WTC11 (cell line): ENCODE data around the gene TRIM26. TPM values are rescaled to one million over a fixed set of nuclear protein-coding genes. Genes with fewer than 3 reads are reported as not detected.

Source experiments
- ATAC-seq: fragments of 200-7000 bp; cut with Tn5 transposase; 2 replicates; pipeline ENCODE4 v1.10.0; 2021; ENCODE audit warnings: mild to moderate bottlenecking, moderate library complexity
- CTCF ChIA-PET: fragments of 300-600 bp; sonication (Branson Sonifier 250); formaldehyde crosslinking; loops from one replicate; lab custom pipeline; 2021; ENCODE audit warnings: antibody characterized with exemption; lab: Charles Lee
- POLR2A ChIA-PET: fragments of 350-600 bp; sonication (Branson Sonifier 250); formaldehyde crosslinking; loops from one replicate; lab custom pipeline; 2021; ENCODE audit warnings: antibody characterized with exemption; lab: Charles Lee
- DNase-seq: peaks from one replicate; pipeline ENCODE4 v3.0.0; 2021; ENCODE audit warnings: low spot score
- H3K27ac Mint-ChIP-seq: 2 replicates; pipeline ENCODE4 v1.8.0; 2021; ENCODE audit warnings: mixed read lengths
- H3K27me3 Mint-ChIP-seq: 2 replicates; pipeline ENCODE4 v1.8.0; 2021; ENCODE audit warnings: low read depth, mild to moderate bottlenecking, moderate library complexity, mixed read lengths
- H3K36me3 Mint-ChIP-seq: 2 replicates; pipeline ENCODE4 v1.8.0; 2021; ENCODE audit warnings: mixed read lengths
- H3K4me1 Mint-ChIP-seq: 2 replicates; pipeline ENCODE4 v1.8.0; 2022; ENCODE audit warnings: mixed read lengths
- H3K4me3 Mint-ChIP-seq: 2 replicates; pipeline ENCODE4 v1.8.0; 2021; ENCODE audit warnings: mild to moderate bottlenecking, moderate library complexity, mixed read lengths
- H3K9me3 Mint-ChIP-seq: 2 replicates; pipeline ENCODE4 v1.8.0; 2021; ENCODE audit warnings: mixed read lengths
- ATF1 ChIP-seq: sonication (generic); formaldehyde crosslinking; IDR thresholded peaks from 2 replicates; pipeline ENCODE4 v1.8.1; 2023; ENCODE audit warnings: mild to moderate bottlenecking, moderate library complexity, missing genetic modification reagents
- ELF4 ChIP-seq: sonication (generic); formaldehyde crosslinking; IDR thresholded peaks from 2 replicates; pipeline ENCODE4 v1.8.1; 2022; ENCODE audit warnings: low read depth, mild to moderate bottlenecking, moderate library complexity, missing genetic modification reagents
- GTF2I ChIP-seq: fragments of 250-450 bp; sonication (Bioruptor Pico); conservative IDR thresholded peaks from 2 replicates; pipeline ENCODE4 v1.4.0; 2021; ENCODE audit warnings: mild to moderate bottlenecking
- HMGXB4 ChIP-seq: sonication (generic); formaldehyde crosslinking; IDR thresholded peaks from 2 replicates; pipeline ENCODE4 v1.8.1; 2023; ENCODE audit warnings: mild to moderate bottlenecking, moderate library complexity, missing genetic modification reagents
- PRRX2 ChIP-seq: fragments of 250-450 bp; sonication (Bioruptor Pico); IDR thresholded peaks from 2 replicates; pipeline ENCODE4 v1.8.0; 2021; ENCODE audit warnings: mild to moderate bottlenecking
- RORB ChIP-seq: fragments of 250-450 bp; sonication (Bioruptor Pico); IDR thresholded peaks from 2 replicates; pipeline ENCODE4 v1.9.0; 2021; ENCODE audit warnings: mild to moderate bottlenecking
- SMAD3 ChIP-seq: sonication (generic); formaldehyde crosslinking; IDR thresholded peaks from 2 replicates; pipeline ENCODE4 v1.8.0; 2022; ENCODE audit warnings: missing genetic modification reagents, mild to moderate bottlenecking, borderline replicate concordance
- SMAD4 ChIP-seq: sonication (generic); formaldehyde crosslinking; IDR thresholded peaks from 2 replicates; pipeline ENCODE4 v1.8.0; 2022; ENCODE audit warnings: mild to moderate bottlenecking, missing genetic modification reagents
- ZNF138 ChIP-seq: sonication (generic); formaldehyde crosslinking; conservative IDR thresholded peaks from 2 replicates; pipeline ENCODE4 v1.8.1; 2022; ENCODE audit warnings: mild to moderate bottlenecking, moderate library complexity, missing genetic modification reagents
- ZNF263 ChIP-seq: sonication (generic); formaldehyde crosslinking; IDR thresholded peaks from 2 replicates; pipeline ENCODE4 v1.8.1; 2022; ENCODE audit warnings: low read depth, mild to moderate bottlenecking, moderate library complexity, missing genetic modification reagents
- ZNF532 ChIP-seq: fragments of 250-450 bp; sonication (Bioruptor Pico); IDR thresholded peaks from 2 replicates; pipeline ENCODE4 v1.9.0; 2021; ENCODE audit warnings: mild to moderate bottlenecking, borderline replicate concordance
- total RNA-seq: library from RNA; stranded (reverse); gene quantifications from 3 replicates; pipeline ENCODE4 v1.2.3, GENCODE V29; 2021
- TF ChIP-seq, protein P1 (sequence below): fragments of 250-450 bp; sonication (Bioruptor Pico); conservative IDR thresholded peaks from 2 replicates; pipeline ENCODE4 v1.9.0; 2021; ENCODE audit warnings: mild to moderate bottlenecking
- TF ChIP-seq, protein P2 (sequence below): sonication (generic); formaldehyde crosslinking; IDR thresholded peaks from 2 replicates; pipeline ENCODE4 v1.8.1; 2023; ENCODE audit warnings: mild to moderate bottlenecking, missing genetic modification reagents
- TF ChIP-seq, protein P3 (sequence below): sonication (generic); formaldehyde crosslinking; IDR thresholded peaks from 2 replicates; pipeline ENCODE4 v1.8.1; 2022; ENCODE audit warnings: low read depth, missing genetic modification reagents, borderline replicate concordance

The TRIM26 gene
- total RNA-seq, 1 experiment from 2014 or later: 27.7 TPM

DNA sequence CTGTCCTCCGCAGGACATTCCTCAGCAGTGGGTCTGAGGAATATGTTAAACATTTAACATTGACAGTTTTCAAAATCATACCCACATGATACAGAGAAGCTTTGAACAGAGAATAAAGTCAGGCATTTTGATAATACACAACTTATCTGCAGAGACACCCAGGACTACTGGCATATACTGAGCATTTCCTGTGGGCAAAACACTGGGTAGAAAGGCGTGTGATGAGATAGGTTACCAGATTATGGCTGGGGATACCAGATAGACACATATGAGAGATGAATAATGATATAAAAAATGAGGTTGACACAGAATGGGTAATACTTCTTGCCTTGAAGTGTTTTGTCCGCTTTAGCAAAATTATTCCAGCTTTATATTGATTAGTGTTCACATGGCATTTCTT is 31.4 kb upstream of the TRIM26 start (continued):
- TF ChIP-seq ZNF532 (CRISPR knock-in tag) (no peak), ZNF138 (CRISPR knock-in tag) (no peak), ELF4 (CRISPR knock-in tag) (no peak), HMGXB4 (no peak)
- TF ChIP-seq, protein P1, sequence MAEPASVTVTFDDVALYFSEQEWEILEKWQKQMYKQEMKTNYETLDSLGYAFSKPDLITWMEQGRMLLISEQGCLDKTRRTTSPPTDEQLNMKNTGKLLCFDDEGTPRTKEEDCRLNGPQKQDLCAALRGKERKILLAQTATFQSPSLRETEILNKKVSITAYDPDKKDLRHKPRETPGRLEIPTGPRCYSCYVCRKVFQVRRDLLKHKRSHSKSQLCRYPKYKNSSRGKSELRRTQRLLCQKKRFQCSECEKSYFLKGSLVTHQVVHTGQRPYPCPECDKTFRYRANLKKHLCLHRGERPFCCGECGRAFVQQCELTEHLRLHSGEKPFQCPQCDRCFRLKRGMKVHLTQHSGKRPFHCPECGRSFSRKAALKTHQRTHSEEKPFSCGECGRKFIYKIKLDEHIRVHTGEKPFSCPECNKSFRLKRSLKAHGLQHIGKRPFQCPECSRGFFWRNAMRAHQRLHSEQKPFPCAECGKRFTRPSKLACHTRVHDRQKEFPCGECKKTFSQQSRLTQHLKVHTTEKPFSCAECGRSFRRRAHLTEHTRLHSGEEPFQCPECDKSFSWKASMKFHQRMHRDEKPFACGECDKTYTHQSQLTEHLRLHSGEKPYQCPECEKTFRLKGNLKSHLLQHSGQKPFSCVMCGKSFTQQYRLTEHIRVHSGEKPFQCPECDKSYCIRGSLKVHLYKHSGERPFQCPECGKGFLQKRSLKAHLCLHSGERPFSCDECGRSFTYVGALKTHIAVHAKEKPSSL (CRISPR knock-in tag): no peak
- TF ChIP-seq, protein P2, sequence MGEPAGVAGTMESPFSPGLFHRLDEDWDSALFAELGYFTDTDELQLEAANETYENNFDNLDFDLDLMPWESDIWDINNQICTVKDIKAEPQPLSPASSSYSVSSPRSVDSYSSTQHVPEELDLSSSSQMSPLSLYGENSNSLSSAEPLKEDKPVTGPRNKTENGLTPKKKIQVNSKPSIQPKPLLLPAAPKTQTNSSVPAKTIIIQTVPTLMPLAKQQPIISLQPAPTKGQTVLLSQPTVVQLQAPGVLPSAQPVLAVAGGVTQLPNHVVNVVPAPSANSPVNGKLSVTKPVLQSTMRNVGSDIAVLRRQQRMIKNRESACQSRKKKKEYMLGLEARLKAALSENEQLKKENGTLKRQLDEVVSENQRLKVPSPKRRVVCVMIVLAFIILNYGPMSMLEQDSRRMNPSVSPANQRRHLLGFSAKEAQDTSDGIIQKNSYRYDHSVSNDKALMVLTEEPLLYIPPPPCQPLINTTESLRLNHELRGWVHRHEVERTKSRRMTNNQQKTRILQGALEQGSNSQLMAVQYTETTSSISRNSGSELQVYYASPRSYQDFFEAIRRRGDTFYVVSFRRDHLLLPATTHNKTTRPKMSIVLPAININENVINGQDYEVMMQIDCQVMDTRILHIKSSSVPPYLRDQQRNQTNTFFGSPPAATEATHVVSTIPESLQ (CRISPR knock-in tag): no peak

GRCh38 chr6:30238178-30238795 is 25.1 kb upstream of the TRIM26 start:
- TF ChIP-seq PRRX2 (CRISPR knock-in tag): no peak
- no peak for TF ChIP-seq SMAD4
- no peak for TF ChIP-seq ZNF263 (CRISPR knock-in tag)
- no peak for TF ChIP-seq ELF4 (CRISPR knock-in tag)
- TF ChIP-seq SMAD3 (CRISPR knock-in tag): no peak
- TF ChIP-seq ZNF532 (CRISPR knock-in tag): no peak
- TF ChIP-seq ATF1 (CRISPR knock-in tag): no peak
- no peak for TF ChIP-seq RORB (CRISPR knock-in tag)
- TF ChIP-seq, protein P3, sequence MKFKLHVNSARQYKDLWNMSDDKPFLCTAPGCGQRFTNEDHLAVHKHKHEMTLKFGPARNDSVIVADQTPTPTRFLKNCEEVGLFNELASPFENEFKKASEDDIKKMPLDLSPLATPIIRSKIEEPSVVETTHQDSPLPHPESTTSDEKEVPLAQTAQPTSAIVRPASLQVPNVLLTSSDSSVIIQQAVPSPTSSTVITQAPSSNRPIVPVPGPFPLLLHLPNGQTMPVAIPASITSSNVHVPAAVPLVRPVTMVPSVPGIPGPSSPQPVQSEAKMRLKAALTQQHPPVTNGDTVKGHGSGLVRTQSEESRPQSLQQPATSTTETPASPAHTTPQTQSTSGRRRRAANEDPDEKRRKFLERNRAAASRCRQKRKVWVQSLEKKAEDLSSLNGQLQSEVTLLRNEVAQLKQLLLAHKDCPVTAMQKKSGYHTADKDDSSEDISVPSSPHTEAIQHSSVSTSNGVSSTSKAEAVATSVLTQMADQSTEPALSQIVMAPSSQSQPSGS (CRISPR knock-in tag): no peak
- no peak for TF ChIP-seq GTF2I (CRISPR knock-in tag)
- no peaks in the 10 kb centered on the region for H3K4me1 Mint-ChIP-seq
- peaks cover 36% of the 10 kb centered on the region for H3K27me3 Mint-ChIP-seq
- ChIA-PET POLR2A (interaction anchor here (1.0 kb wide), 1 partner anchor 88 kb away, joined by 4 read pairs; no protein-coding TSS in a partner anchor), CTCF (interaction anchor here (0.7 to 2.1 kb wide), 21 partner anchors 9 to 294 kb away, joined by 3 to 19 read pairs (median 4); no protein-coding TSS in a partner anchor)
- no peak overlapping the region for H3K4me3 Mint-ChIP-seq
- peak; percentile 88 for ATAC-seq
- H3K27ac Mint-ChIP-seq: no peak overlapping the region
- H3K36me3 Mint-ChIP-seq: no peaks in the 10 kb centered on the region
- H3K9me3 Mint-ChIP-seq: no peaks in the 10 kb centered on the region
- DNase-seq: peak; percentile 27
